ENCODE measurements around the gene GSS. TPM values are rescaled to one million over a fixed set of nuclear protein-coding genes. Genes with fewer than 3 reads are reported as not detected.
"Not testable (repeated sequence)": the region's sequence is repeated elsewhere in the genome, so short reads cannot be mapped to it uniquely, and the experiment has no call there.

Gene GSS
- polyA plus RNA-seq, 3 donors: 30.4 to 52.9 (median 34.0) TPM

- Histone ChIP-seq H4K20me1 (ENCODE audit: insufficient read depth, low read length) (peaks cover 6% of the 10 kb centered on the region), H3K27ac (ENCODE audit: low read depth in 1 of 2, low read length in 2 of 2) (no peak overlapping the region)
- peaks cover 0 to 2% (median 0%) of the 10 kb centered on the region in 3 donors for H3K27me3 Mint-ChIP-seq (ENCODE audit: low read depth in 3 of 3)
Measured at GRCh38 chr20:34881689-34882088, 73.9 kb downstream of the GSS start.

GRCh38 chr20:34880971-34881370 is 74.6 kb downstream of the GSS start:
- H3K4me2 ChIP-seq (replicated peaks; ENCODE audit: extremely low read depth, low read length, poor library complexity, severe bottlenecking); H2AFZ ChIP-seq (ENCODE audit: insufficient read depth, low read depth, low read length, poor library complexity, severe bottlenecking); H3K9ac ChIP-seq (ENCODE audit: insufficient read depth, low read length, poor library complexity, severe bottlenecking); H3K27ac ChIP-seq (ENCODE audit: low read depth in 1 of 2, low read length in 2 of 2); DNase-seq; H3K9me3 ChIP-seq (replicated peaks in 1 of 2; ENCODE audit: control insufficient read depth in 1 of 2, insufficient read depth in 1 of 2, low read length in 2 of 2); intact Hi-C loops (cut with micrococcal nuclease); H3K4me3 Mint-ChIP-seq; H3K27me3 ChIP-seq (ENCODE audit: control insufficient read depth in 2 of 2, insufficient read depth in 2 of 2, low read length in 2 of 2); H3K27me3 Mint-ChIP-seq (ENCODE audit: low read depth in 3 of 3); H4K20me1 ChIP-seq (ENCODE audit: insufficient read depth, low read length); H3K9me3 Mint-ChIP-seq; H3K4me3 ChIP-seq (replicated peaks in 1 of 3; ENCODE audit: low read depth in 2 of 3, low read length in 3 of 3): not testable (repeated sequence)
- Histone ChIP-seq H3K36me3 (replicated peaks in 1 of 2; ENCODE audit: control insufficient read depth in 1 of 2, insufficient read depth in 2 of 2, low read length in 2 of 2) (peaks cover 32 to 44% of the 10 kb centered on the region in 2 donors), H3K79me2 (ENCODE audit: insufficient read depth, low read length) (peaks cover 49% of the 10 kb centered on the region), H3K4me1 (ENCODE audit: control insufficient read depth in 1 of 2, insufficient read depth in 2 of 2, low read length in 2 of 2) (peaks cover 10 to 12% of the 10 kb centered on the region in 2 donors)
- peaks cover 23% of the 10 kb centered on the region for H3K4me1 Mint-ChIP-seq
- peaks cover 30 to 53% of the 10 kb centered on the region in 2 donors for H3K36me3 Mint-ChIP-seq
- 80% methylated on average over 1 of the region's 7 CpGs for WGBS (ENCODE audit: insufficient coverage)
- peak overlapping the region in 1 of 7 donors; percentile 30 for H3K27ac Mint-ChIP-seq

More at GRCh38 chr20:34881689-34882088, 73.9 kb downstream of the GSS start:
- H3K27ac Mint-ChIP-seq: no peak overlapping the region
- peaks cover 35 to 59% of the 10 kb centered on the region in 2 donors for H3K36me3 Mint-ChIP-seq
- H3K4me3 ChIP-seq (replicated peaks in 1 of 3; ENCODE audit: low read depth in 2 of 3, low read length in 3 of 3): no peak overlapping the region
- no peaks in the 10 kb centered on the region for H3K27me3 ChIP-seq (ENCODE audit: control insufficient read depth in 2 of 2, insufficient read depth in 2 of 2, low read length in 2 of 2)
- no peak overlapping the region for H3K4me2 ChIP-seq (replicated peaks; ENCODE audit: extremely low read depth, low read length, poor library complexity, severe bottlenecking)
- DNase-seq: no peak
- no peak overlapping the region for H3K4me3 Mint-ChIP-seq
- H3K4me1 Mint-ChIP-seq: peaks cover 23% of the 10 kb centered on the region
- H3K9ac ChIP-seq (ENCODE audit: insufficient read depth, low read length, poor library complexity, severe bottlenecking): no peak overlapping the region
- peaks cover 32 to 51% of the 10 kb centered on the region in 2 donors for H3K36me3 ChIP-seq (replicated peaks in 1 of 2; ENCODE audit: control insufficient read depth in 1 of 2, insufficient read depth in 2 of 2, low read length in 2 of 2)
- WGBS (ENCODE audit: insufficient coverage): 100% methylated on average over 1 of the region's 2 CpGs
- no peak for TF ChIP-seq CTCF (IDR thresholded peaks at IDR 0.05)
- no peak overlapping the region for H2AFZ ChIP-seq (ENCODE audit: insufficient read depth, low read depth, low read length, poor library complexity, severe bottlenecking)
- peaks cover 47% of the 10 kb centered on the region for H3K79me2 ChIP-seq (ENCODE audit: insufficient read depth, low read length)
- no peaks in the 10 kb centered on the region for H3K9me3 ChIP-seq (replicated peaks in 1 of 2; ENCODE audit: control insufficient read depth in 1 of 2, insufficient read depth in 1 of 2, low read length in 2 of 2)
- H3K9me3 Mint-ChIP-seq: peaks cover 0 to 2% (median 0%) of the 10 kb centered on the region in 7 donors
- H3K4me1 ChIP-seq (ENCODE audit: control insufficient read depth in 1 of 2, insufficient read depth in 2 of 2, low read length in 2 of 2): peaks cover 8 to 12% of the 10 kb centered on the region in 2 donors
- intact Hi-C loops (cut with micrococcal nuclease): no loop called here

Measured in CD14-positive monocyte (primary cell).